ENCODE results near the gene KCNIP3.

DNA sequence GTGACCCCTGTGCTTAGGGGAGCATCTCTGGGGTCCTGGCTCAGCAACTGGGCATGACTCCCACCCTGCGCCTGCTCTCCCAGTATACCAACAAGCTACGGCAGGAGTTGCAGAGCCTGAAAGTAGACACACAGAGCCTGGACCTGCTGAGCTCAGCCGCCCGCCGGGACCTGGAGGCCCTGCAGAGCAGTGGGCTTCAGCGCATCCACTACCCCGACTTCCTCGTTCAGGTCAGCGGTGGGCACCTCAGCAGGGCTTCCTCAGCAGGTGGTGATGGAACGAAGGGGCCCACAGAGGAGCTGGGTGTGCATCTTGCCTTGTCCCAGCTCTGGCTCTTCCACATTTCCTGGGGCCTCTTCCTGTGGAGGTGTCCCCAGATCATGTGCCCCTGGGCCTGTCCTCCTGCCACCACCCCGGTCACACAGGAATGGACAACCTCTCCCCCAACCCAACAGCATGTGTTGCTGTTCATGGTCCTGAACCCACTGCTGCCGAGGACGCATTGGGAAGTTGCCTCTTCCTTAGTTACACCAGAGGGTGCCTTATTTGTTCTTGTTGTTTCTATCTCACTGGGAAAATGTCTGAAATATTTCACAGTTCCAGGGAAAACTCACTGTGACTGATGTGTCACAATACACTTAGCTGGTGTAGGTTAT is 12.1 kb upstream of the KCNIP3 start:
- TF ChIP-seq, protein P1, sequence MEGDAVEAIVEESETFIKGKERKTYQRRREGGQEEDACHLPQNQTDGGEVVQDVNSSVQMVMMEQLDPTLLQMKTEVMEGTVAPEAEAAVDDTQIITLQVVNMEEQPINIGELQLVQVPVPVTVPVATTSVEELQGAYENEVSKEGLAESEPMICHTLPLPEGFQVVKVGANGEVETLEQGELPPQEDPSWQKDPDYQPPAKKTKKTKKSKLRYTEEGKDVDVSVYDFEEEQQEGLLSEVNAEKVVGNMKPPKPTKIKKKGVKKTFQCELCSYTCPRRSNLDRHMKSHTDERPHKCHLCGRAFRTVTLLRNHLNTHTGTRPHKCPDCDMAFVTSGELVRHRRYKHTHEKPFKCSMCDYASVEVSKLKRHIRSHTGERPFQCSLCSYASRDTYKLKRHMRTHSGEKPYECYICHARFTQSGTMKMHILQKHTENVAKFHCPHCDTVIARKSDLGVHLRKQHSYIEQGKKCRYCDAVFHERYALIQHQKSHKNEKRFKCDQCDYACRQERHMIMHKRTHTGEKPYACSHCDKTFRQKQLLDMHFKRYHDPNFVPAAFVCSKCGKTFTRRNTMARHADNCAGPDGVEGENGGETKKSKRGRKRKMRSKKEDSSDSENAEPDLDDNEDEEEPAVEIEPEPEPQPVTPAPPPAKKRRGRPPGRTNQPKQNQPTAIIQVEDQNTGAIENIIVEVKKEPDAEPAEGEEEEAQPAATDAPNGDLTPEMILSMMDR (IDR thresholded peaks at IDR 0.05; ENCODE audit: insufficient read depth, low read length), result no peak
- TF ChIP-seq GABPA (IDR thresholded peaks at IDR 0.05; ENCODE audit: low read depth) (no peak), POLR2AphosphoS5 (IDR thresholded peaks at IDR 0.05; ENCODE audit: low read depth) (no peak)
